Measurements from ENCODE around the gene ADAT1. TPM values are rescaled to one million over a fixed set of nuclear protein-coding genes. Genes with fewer than 3 reads are reported as not detected.

Gene ADAT1
- total and polyA plus RNA-seq, 2 of the 13 experiments (the other 11 are each of a cell fraction or from before 2014, with no cell fraction given) = 18.4 to 40.8 TPM

- no peak for TF ChIP-seq ZKSCAN8 (CRISPR knock-in tag; IDR thresholded peaks at IDR 0.05; ENCODE audit: borderline replicate concordance)
- TF ChIP-seq TFAP4 (IDR thresholded peaks at IDR 0.05; ENCODE audit: borderline replicate concordance, low read depth) = no peak
- TF ChIP-seq THAP9 (CRISPR knock-in tag; IDR thresholded peaks at IDR 0.05; ENCODE audit: borderline replicate concordance) = no peak
- 0 out of 2 replicates have a peak, but pooled peaks have one; percentile 47 for TF ChIP-seq ZSCAN21 (CRISPR knock-in tag; IDR thresholded peaks at IDR 0.05; ENCODE audit: borderline replicate concordance)
- TF ChIP-seq EEA1 (CRISPR knock-in tag; IDR thresholded peaks at IDR 0.05; ENCODE audit: borderline replicate concordance) = 0 out of 2 replicates have a peak, but pooled peaks have one; percentile 14
- TF ChIP-seq REXO4 (CRISPR knock-in tag; IDR thresholded peaks at IDR 0.05; ENCODE audit: borderline replicate concordance) = no peak
- 0 out of 2 replicates have a peak, but pooled peaks have one; percentile 11 for TF ChIP-seq ZNF691 (CRISPR knock-in tag; IDR thresholded peaks at IDR 0.05; ENCODE audit: borderline replicate concordance, low read depth)
- TF ChIP-seq TCF12 (IDR thresholded peaks at IDR 0.05) = no peak
- TF ChIP-seq TCF12 (CRISPR knock-in tag; IDR thresholded peaks at IDR 0.05) = no peak
- peak; percentile 6; the same call in 1 of the 2 replicates for TF ChIP-seq ZNF556 (CRISPR knock-in tag; IDR thresholded peaks at IDR 0.05; ENCODE audit: borderline replicate concordance)
- no peak for TF ChIP-seq ZNF484 (CRISPR knock-in tag; IDR thresholded peaks at IDR 0.05; ENCODE audit: borderline replicate concordance, low read depth)
- TF ChIP-seq ZNF407 (CRISPR knock-in tag; IDR thresholded peaks at IDR 0.05; ENCODE audit: not compliant biosample characterization) = peak; percentile 50
These were observed 56.3 kb downstream of the ADAT1 start (continued) for GRCh38 chr16:75566758-75567255.
